Astrocyte of the spinal cord (primary cell): ENCODE measurements around the gene IDI2.

ENCODE experiments used
- DNase-seq: peaks from one replicate; pipeline ENCODE4 v3.0.0; 2011; ENCODE audit warnings: low read depth, low spot score
- H3K4me3 ChIP-seq: 2 replicates; pipeline ENCODE4 v1.5.1; 2011; ENCODE audit warnings: low read depth, mild to moderate bottlenecking, low read length, moderate library complexity
- CTCF ChIP-seq: IDR thresholded peaks from 2 replicates; pipeline ENCODE4 v1.5.1; 2012; ENCODE audit warnings: low read depth, mild to moderate bottlenecking, low read length, inconsistent platforms
- in situ Hi-C: cut with HindIII; loops from 2 replicates; pipeline ENCODE4 v1.10.0; 2017; ENCODE audit warnings: low sequenced_read_pairs

Gene IDI2

GRCh38 chr10:974785-975074 lies 50.9 kb downstream of the IDI2 start:
- no peak for DNase-seq
- in situ Hi-C loops: no loop called here
- no peak overlapping the region for H3K4me3 ChIP-seq
- no peak for TF ChIP-seq CTCF

DNA sequence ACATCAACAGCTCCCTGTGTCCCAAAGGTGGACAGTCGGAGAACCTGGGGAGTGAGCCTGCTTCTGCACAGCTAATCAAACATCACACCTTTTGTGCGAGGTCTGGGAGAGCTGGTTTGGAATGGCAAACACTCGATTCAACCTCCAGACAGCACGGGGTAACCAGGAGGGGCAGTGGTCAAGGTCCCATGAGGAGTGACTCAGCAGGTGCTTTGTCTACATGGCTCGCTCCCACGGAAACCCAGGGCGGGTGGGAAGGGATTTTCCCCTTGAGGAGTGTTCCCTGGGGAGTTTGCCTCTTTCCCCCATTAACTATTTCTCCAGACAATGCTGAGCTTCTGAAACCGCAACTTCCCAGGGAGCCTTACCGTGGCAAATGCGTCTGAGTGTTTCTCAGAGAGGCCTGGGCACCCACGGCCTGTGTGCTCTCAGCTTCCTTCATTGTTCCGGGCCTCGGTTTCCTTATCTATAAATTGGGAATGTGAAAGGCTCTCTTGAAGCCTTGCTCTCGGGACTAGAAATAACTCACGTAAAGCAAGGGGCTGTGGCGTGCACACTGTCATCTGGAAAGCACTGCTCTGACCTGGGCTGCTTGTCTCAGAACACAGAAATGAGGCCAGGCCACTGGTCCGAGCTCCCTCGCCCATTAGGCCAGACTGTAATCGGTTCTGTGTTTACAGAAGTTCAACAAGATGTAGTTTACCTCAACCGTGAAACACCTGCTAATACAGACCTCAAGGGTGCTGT lies 51.4 kb downstream of the IDI2 start:
- no peak for TF ChIP-seq CTCF
- H3K4me3 ChIP-seq: no peak overlapping the region
- in situ Hi-C loops: no loop called here
- DNase-seq: peak; percentile 35

- no peak overlapping the region for H3K4me3 ChIP-seq
- TF ChIP-seq CTCF: no peak
- in situ Hi-C loops: no loop called here
- no peak for DNase-seq
These were observed 52.9 kb downstream of the IDI2 start for GRCh38 chr10:972763-973162.

DNA sequence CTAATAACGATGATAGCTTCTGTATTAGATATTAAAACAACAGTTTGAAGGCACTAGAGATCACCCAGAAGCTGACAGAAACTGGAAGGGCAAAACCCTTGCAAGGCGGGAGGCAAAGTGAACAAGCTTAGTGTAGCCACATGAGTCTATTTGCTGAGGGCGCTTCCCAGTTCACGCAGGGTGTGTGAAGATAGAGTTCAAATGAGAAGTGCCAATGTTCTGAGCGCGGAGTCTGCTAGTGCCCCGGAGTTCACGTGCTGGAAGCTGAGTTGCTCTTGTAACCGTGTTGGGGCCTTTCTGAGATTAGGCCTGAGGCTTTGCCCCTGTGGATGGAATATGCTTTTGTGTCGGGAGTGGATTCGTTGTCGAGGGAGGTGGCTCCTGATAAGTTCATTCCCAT lies 54.0 kb downstream of the IDI2 start:
- DNase-seq: no peak
- in situ Hi-C loops: no loop called here
- H3K4me3 ChIP-seq: no peak overlapping the region

GRCh38 chr10:971150-971542 lies 54.5 kb downstream of the IDI2 start:
- no peak for TF ChIP-seq CTCF
- in situ Hi-C loops: no loop called here
- no peak overlapping the region for H3K4me3 ChIP-seq
- DNase-seq: no peak

More for the DNA sequence above, 54.0 kb downstream of the IDI2 start:
- TF ChIP-seq CTCF: no peak

- no peak for TF ChIP-seq CTCF
- DNase-seq: no peak
- in situ Hi-C loops: no loop called here
- no peak overlapping the region for H3K4me3 ChIP-seq
These were observed 55.1 kb downstream of the IDI2 start for GRCh38 chr10:970311-971149.
